ENCODE results near the gene OR8G5.

The OR8G5 gene

DNA sequence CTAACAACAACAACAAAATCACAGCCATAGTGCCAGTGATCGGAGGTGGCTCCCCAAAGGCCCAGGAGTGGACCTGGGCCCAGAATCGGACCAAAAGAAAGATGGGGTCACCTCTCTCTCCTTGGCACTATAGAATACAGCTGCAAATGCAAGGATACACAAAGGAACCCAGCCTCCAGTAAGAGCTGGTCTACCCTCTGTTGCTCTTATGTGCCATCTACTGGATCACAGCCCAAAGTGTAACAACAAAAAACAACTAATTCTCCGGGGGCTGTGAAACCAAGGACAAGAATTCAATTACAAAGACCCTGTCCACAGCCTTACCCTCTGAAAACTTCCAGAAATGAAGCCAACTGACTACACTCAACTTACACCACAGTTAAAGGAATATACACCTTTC, 21.6 kb downstream of the OR8G5 start:
- TF ChIP-seq POLR2AphosphoS5 (IDR thresholded peaks at IDR 0.05; ENCODE audit: low read depth, low read length), result no peak
- no peak for TF ChIP-seq SIN3A (IDR thresholded peaks at IDR 0.05; ENCODE audit: borderline replicate concordance, insufficient read depth, low read length)
- no peak for TF ChIP-seq TAF1 (IDR thresholded peaks at IDR 0.05; ENCODE audit: borderline replicate concordance, insufficient read depth, low read length)
- TF ChIP-seq FOXP2 (optimal IDR thresholded peaks at IDR 0.05; ENCODE audit: borderline replicate concordance, extremely low read depth, extremely low read length, insufficient read depth), result no peak
- TF ChIP-seq, protein P1, sequence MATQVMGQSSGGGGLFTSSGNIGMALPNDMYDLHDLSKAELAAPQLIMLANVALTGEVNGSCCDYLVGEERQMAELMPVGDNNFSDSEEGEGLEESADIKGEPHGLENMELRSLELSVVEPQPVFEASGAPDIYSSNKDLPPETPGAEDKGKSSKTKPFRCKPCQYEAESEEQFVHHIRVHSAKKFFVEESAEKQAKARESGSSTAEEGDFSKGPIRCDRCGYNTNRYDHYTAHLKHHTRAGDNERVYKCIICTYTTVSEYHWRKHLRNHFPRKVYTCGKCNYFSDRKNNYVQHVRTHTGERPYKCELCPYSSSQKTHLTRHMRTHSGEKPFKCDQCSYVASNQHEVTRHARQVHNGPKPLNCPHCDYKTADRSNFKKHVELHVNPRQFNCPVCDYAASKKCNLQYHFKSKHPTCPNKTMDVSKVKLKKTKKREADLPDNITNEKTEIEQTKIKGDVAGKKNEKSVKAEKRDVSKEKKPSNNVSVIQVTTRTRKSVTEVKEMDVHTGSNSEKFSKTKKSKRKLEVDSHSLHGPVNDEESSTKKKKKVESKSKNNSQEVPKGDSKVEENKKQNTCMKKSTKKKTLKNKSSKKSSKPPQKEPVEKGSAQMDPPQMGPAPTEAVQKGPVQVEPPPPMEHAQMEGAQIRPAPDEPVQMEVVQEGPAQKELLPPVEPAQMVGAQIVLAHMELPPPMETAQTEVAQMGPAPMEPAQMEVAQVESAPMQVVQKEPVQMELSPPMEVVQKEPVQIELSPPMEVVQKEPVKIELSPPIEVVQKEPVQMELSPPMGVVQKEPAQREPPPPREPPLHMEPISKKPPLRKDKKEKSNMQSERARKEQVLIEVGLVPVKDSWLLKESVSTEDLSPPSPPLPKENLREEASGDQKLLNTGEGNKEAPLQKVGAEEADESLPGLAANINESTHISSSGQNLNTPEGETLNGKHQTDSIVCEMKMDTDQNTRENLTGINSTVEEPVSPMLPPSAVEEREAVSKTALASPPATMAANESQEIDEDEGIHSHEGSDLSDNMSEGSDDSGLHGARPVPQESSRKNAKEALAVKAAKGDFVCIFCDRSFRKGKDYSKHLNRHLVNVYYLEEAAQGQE (IDR thresholded peaks at IDR 0.05; ENCODE audit: insufficient read depth in 1 of 2, low read depth in 2 of 2, low read length in 2 of 2), result no peak

DNA sequence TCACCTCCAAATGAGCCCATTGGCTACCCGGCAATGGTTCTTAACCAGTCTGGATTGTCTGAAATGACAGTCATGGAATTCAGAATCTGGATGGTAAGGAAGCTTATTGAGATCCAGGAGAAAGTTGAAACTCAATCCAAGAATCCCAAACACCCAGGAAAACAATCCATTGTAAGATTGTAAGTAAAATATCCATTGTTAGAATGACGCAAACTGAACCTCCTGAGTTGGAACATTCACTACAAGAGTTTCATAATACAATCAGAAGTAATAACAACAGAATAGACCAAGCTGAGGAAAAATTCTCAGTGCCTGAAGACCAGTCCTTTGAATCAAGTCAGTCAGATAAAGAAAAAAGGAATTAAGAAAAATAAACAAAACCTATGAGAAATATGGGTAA, 22.1 kb downstream of the OR8G5 start:
- TF ChIP-seq, protein P1 (IDR thresholded peaks at IDR 0.05; ENCODE audit: insufficient read depth in 1 of 2, low read depth in 2 of 2, low read length in 2 of 2), result no peak

DNA sequence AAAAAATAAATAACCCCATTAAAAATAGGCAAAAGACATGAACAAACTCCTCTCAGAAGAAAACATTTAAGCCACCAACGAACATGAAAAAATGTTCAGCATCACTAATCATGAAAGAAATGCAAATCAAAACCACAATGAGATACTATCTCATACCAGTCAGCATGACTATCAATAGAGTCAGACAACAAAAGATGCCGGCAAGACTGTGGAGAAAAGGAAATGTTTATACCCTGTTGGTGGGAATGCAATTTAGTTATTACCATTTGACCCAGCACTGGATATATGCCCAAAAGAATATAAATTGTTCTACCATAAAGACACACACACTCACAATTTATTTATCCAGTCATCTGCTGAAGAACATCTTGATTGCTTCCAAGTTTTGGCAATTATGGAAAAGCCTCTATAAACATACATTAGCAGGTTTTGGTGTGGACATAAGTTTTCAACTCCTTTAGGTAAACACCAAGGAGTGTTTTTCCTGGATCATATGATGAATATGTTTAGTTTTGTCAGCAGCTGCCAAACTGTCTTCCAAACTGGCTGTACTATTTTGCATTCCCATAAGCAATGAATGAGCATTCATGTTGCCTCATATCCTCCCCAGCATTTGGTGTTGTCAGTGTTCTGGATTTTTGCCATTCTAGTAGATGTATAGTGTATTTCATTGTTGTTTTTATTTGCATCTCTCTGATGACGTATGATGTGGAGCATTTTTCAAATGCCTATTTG, 29.6 kb downstream of the OR8G5 start:
- peak; percentile 77; the same call in 1 of the 2 replicates for TF ChIP-seq SIN3A (IDR thresholded peaks at IDR 0.05; ENCODE audit: borderline replicate concordance, insufficient read depth, low read length)
- TF ChIP-seq, protein P1 (IDR thresholded peaks at IDR 0.05; ENCODE audit: insufficient read depth in 1 of 2, low read depth in 2 of 2, low read length in 2 of 2), result no peak
- TF ChIP-seq TAF1 (IDR thresholded peaks at IDR 0.05; ENCODE audit: borderline replicate concordance, insufficient read depth, low read length), result peak; percentile 65; the same call in 1 of the 2 replicates

DNA sequence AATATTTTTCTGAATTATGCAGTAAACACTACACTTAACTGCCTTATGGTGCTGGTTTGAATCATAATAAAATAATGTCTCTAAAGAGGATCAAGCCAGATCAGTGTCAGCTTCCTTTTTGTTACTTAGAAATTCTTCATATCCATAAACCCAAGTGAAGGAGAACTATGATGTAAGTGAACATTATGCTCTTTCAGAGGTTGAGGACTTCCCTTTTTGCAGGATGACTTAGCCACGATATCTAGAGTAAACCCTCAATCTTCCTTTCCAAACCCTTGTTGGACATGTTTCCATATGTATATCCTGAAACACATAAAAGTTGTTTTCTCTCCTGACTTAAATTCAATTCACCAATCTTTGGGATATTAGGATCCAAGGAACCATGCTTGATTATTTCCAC, 38.5 kb downstream of the OR8G5 start:
- TF ChIP-seq POLR2AphosphoS5 (IDR thresholded peaks at IDR 0.05; ENCODE audit: low read depth, low read length) (no peak), SIN3A (IDR thresholded peaks at IDR 0.05; ENCODE audit: borderline replicate concordance, insufficient read depth, low read length) (no peak), TAF1 (IDR thresholded peaks at IDR 0.05; ENCODE audit: borderline replicate concordance, insufficient read depth, low read length) (no peak), FOXP2 (optimal IDR thresholded peaks at IDR 0.05; ENCODE audit: borderline replicate concordance, extremely low read depth, extremely low read length, insufficient read depth) (no peak)
- TF ChIP-seq, protein P1 (IDR thresholded peaks at IDR 0.05; ENCODE audit: insufficient read depth in 1 of 2, low read depth in 2 of 2, low read length in 2 of 2), result no peak

DNA sequence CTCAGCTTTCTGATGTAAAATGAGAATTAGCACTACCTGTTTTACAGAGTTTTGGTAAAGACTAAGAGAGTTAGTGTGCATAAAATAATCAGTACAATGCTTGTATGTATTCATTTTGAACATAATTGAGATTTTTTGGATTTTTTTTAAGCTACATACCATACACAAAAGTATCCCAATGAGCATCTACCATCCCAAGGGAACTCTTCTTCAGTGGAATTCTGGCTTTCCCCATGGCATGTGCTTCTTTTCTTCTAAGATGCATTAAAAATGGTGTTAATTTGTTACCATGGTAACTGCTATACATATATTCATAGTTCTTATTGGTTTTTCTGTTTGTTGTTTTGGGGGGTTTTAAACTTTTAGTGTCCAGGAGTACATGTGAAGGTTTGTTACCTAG, 39.8 kb downstream of the OR8G5 start:
- TF ChIP-seq TAF1 (IDR thresholded peaks at IDR 0.05; ENCODE audit: borderline replicate concordance, insufficient read depth, low read length) (no peak), SIN3A (IDR thresholded peaks at IDR 0.05; ENCODE audit: borderline replicate concordance, insufficient read depth, low read length) (no peak), FOXP2 (optimal IDR thresholded peaks at IDR 0.05; ENCODE audit: borderline replicate concordance, extremely low read depth, extremely low read length, insufficient read depth) (no peak), POLR2AphosphoS5 (IDR thresholded peaks at IDR 0.05; ENCODE audit: low read depth, low read length) (no peak)
- TF ChIP-seq, protein P1 (IDR thresholded peaks at IDR 0.05; ENCODE audit: insufficient read depth in 1 of 2, low read depth in 2 of 2, low read length in 2 of 2), result no peak
